Thyroid gland (tissue), 4 donors: Measurements from ENCODE around the gene RAB29. TPM values are rescaled to one million over a fixed set of nuclear protein-coding genes. Genes with fewer than 3 reads are reported as not detected.

Experiments used
- DNase-seq, 2 donors: peaks; one replicate each; pipeline ENCODE4 v3.0.0-alpha.2; 2019
- H3K27ac ChIP-seq, 3 donors: fragments of 200-600 bp; sonication (generic); 1 replicate in 2 of 3; 2 replicates in 1 of 3; pipeline ENCODE4 v1.5.1; 2016 to 2019; ENCODE audit warnings: mild to moderate bottlenecking in 1 of 3, moderate library complexity in 1 of 3
- H3K27me3 ChIP-seq: fragments of 200-600 bp; sonication (generic); one replicate; pipeline ENCODE4 v1.5.1; 2019
- H3K36me3 ChIP-seq, 2 donors: fragments of 200-600 bp; sonication (generic); one replicate each; pipeline ENCODE4 v1.5.1; 2016 to 2019
- H3K4me1 ChIP-seq, 2 donors: fragments of 200-600 bp; sonication (generic); one replicate each; pipeline ENCODE4 v1.5.1; 2017 to 2019
- H3K4me3 ChIP-seq, 3 donors: fragments of 200-600 bp; sonication (generic); replicated peaks in 1 of 3; 1 replicate in 2 of 3; 2 replicates in 1 of 3; pipeline ENCODE4 v1.5.1; 2016; ENCODE audit warnings: mild to moderate bottlenecking in 1 of 3
- H3K9me3 ChIP-seq: fragments of 200-600 bp; sonication (generic); one replicate; pipeline ENCODE4 v1.5.1; 2017
- POLR2A ChIP-seq, 2 donors: fragments of 450-650 bp; IDR thresholded peaks; one replicate each; pipeline ENCODE4 v1.6.1; 2017; ENCODE audit warnings: antibody characterized with exemption in 2 of 2, mild to moderate bottlenecking in 2 of 2, moderate library complexity in 1 of 2
- WGBS, 2 donors: methylation state at CpG; one replicate each; pipeline ENCODE4 v1.1.5; 2017; 5-methylcytosine and 5-hydroxymethylcytosine counted together
- intact Hi-C: fragments of 100-400 bp; cut with DNase I; formaldehyde crosslinking; loops from one replicate; pipeline ENCODE4 v1.15.1; 2023
- total RNA-seq, 4 donors: library from RNA; depleted of rRNA; stranded (reverse); fragments of >200 nt; gene quantifications; one replicate each; pipeline ENCODE4 v1.2.3, GENCODE V29; 2016
- TF ChIP-seq, protein P1 (sequence below), 6 experiments: fragments of 200-600 bp in 3 of 6; fragments of 450-650 bp in 3 of 6; sonication (generic) in 3 of 6; IDR thresholded peaks; one replicate each; pipeline ENCODE4 v1.5.1; 2016 to 2019; ENCODE audit warnings: antibody characterized with exemption in 6 of 6, mild to moderate bottlenecking in 2 of 6, inconsistent platforms in 1 of 6, moderate library complexity in 1 of 6

The RAB29 gene
- total RNA-seq, 4 donors from 2014 or later: 52.4 to 78.1 (median 58.9) TPM

DNA sequence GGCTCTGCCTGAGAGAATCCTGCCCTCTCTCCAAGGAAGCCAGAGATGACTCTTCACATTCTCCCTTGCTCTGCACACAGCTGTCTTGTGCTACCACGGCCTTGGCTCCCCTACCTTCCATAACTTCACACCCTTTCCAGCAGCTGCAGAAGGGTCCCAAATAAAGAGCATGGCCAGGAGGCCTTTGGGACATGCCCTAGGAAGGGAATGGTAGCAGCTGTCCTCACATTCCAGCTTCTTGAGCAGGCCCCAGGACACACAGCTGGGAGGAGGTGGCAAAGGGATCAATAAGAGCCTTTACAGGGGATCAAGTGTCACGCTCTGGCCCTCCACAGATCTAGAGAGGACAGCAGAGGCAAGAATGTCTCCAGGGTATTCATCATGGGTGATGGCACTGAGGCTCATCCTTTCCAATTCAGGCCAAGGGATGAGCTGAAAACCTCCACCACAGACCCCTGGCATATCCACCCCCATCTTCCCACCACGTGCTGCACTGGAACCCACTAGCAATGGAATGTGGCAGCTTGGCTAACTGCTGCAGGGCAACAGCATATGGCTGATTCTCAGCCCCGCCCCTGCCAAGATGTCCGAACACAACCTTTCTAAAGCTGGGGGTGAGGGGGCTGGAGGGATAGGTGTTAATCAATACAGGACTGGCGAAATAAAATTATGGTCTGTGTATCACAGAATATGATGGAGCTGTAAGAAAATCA is 17.8 kb upstream of the RAB29 start:
- peaks cover 60 to 72% of the 10 kb centered on the region in 2 donors for H3K36me3 ChIP-seq
- 78 to 85% methylated on average over 5 to 6 of the region's 6 CpGs for WGBS, 2 donors
- no peaks in the 10 kb centered on the region for H3K9me3 ChIP-seq
- TF ChIP-seq, protein P1, sequence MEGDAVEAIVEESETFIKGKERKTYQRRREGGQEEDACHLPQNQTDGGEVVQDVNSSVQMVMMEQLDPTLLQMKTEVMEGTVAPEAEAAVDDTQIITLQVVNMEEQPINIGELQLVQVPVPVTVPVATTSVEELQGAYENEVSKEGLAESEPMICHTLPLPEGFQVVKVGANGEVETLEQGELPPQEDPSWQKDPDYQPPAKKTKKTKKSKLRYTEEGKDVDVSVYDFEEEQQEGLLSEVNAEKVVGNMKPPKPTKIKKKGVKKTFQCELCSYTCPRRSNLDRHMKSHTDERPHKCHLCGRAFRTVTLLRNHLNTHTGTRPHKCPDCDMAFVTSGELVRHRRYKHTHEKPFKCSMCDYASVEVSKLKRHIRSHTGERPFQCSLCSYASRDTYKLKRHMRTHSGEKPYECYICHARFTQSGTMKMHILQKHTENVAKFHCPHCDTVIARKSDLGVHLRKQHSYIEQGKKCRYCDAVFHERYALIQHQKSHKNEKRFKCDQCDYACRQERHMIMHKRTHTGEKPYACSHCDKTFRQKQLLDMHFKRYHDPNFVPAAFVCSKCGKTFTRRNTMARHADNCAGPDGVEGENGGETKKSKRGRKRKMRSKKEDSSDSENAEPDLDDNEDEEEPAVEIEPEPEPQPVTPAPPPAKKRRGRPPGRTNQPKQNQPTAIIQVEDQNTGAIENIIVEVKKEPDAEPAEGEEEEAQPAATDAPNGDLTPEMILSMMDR (IDR thresholded peaks at IDR 0.05): no peak
- no peak for TF ChIP-seq POLR2A (IDR thresholded peaks at IDR 0.05)
- H3K4me3 ChIP-seq: no peak overlapping the region
- DNase-seq: no peak
- intact Hi-C loops: loop anchor here (5.0 to 10.0 kb wide), 3 partner anchors 124 to 312 kb away; no protein-coding TSS in a partner anchor
- no peaks in the 10 kb centered on the region for H3K27me3 ChIP-seq
- no peaks in the 10 kb centered on the region for H3K4me1 ChIP-seq
- H3K27ac ChIP-seq: no peak overlapping the region

DNA sequence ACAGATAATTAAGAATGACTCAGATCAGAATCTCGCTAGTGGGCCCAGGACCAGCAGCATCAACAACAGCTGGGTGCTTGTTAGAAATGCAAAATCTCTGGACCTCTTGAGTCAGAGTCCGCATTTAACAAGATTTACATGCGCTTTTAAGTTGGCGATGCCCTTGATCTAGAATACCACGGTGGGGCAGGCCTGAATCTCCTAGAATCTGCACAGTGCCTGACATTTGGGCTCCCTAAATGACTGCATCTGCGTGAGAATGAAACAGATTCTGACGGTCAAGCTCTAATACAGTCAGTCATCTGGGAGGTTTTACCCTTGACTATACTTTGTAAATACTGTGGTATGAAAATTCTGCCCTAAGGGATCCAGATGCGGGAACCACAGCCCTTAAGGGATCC is 17.2 kb upstream of the RAB29 start:
- Histone ChIP-seq H3K9me3 (no peaks in the 10 kb centered on the region), H3K27me3 (no peaks in the 10 kb centered on the region), H3K4me3 (no peak overlapping the region), H3K4me1 (no peaks in the 10 kb centered on the region), H3K27ac (no peak overlapping the region), H3K36me3 (peaks cover 53 to 67% of the 10 kb centered on the region in 2 donors)
- DNase-seq: no peak
- 87 to 90% methylated on average over 8 of the region's 8 CpGs for WGBS, 2 donors
- TF ChIP-seq, protein P1 (IDR thresholded peaks at IDR 0.05): no peak
- no peak for TF ChIP-seq POLR2A (IDR thresholded peaks at IDR 0.05)
- intact Hi-C loops: loop anchor here (5.0 to 10.0 kb wide), 3 partner anchors 125 to 312 kb away; no protein-coding TSS in a partner anchor

DNA sequence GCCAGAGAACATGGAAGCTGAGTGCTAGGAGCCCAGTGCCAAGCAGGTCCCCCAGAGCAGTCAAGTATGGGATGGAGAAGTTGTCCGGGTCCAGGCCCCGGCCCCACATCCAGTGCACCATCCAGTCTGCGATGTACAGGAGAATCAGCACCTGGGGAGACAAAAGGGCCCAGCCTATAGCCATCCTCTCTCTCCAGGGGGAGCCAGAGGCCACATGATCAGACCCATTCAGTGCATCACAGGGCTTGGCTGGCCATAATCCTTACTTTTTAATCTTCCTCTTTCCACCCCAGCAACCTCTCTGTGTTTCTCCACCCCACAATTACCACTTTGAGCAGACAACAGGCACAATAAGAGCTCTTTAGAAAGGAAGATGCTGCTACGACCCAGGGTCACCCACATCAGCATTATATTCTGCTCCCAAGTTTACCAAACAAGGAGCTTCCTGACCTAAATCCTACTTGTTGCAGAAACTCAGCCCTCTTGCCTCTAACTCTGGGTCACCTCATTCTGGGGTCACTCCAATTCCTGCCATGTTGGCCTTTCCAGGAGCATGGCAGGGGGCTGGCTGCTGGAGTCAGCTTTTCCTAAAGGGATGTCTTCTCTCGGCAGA is 16.4 kb upstream of the RAB29 start:
- intact Hi-C loops: loop anchor here (5.0 to 10.0 kb wide), 3 partner anchors 126 to 313 kb away; no protein-coding TSS in a partner anchor
- peaks cover 45 to 59% of the 10 kb centered on the region in 2 donors for H3K36me3 ChIP-seq
- no peak for TF ChIP-seq POLR2A (IDR thresholded peaks at IDR 0.05)
- TF ChIP-seq, protein P1 (IDR thresholded peaks at IDR 0.05): peak; percentile 16 to 77 (median 66)
- no peak overlapping the region for H3K27ac ChIP-seq
- no peak overlapping the region for H3K4me3 ChIP-seq
- H3K9me3 ChIP-seq: no peaks in the 10 kb centered on the region
- WGBS, 2 donors: 69 to 84% methylated on average over 5 of the region's 5 CpGs
- no peaks in the 10 kb centered on the region for H3K27me3 ChIP-seq
- peak; percentile 67 to 74 for DNase-seq
- no peaks in the 10 kb centered on the region for H3K4me1 ChIP-seq

DNA sequence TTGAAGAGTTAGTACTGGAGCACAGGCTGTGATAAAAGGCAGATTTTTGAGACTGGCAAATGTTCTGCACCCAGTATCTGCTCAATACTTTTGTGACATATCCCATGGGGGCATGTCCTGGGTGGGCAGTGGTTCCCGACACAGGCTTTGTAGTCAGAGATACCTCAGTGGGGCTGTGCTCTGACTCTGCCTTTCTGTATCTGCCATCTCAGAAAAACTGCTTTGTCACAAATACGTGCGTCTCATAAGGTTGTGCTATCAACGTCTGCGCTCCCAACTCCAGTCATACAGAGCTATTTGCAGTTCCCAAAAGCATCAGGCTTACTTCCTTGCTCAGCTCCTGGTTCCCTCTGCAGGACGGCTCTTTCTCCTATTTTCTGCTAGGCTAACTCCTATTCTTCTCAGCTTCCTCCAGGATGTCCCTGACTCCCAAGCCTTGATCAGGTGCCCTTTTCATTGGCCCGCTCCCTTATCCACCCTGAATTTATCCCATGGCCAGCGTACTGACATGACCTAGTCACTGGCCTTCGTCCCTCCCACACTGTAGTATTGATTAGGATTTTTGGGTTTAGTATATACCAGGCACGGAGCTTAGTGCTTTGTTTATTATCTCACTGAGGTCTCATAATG is 12.1 kb upstream of the RAB29 start:
- Histone ChIP-seq H3K36me3 (peaks cover 6 to 20% of the 10 kb centered on the region in 2 donors), H3K9me3 (no peaks in the 10 kb centered on the region), H3K27me3 (no peaks in the 10 kb centered on the region), H3K27ac (no peak overlapping the region), H3K4me3 (no peak overlapping the region), H3K4me1 (peaks cover 18 to 21% of the 10 kb centered on the region in 2 donors)
- TF ChIP-seq, protein P1 (IDR thresholded peaks at IDR 0.05): no peak
- no peak for TF ChIP-seq POLR2A (IDR thresholded peaks at IDR 0.05)
- WGBS, 2 donors: 82 to 90% methylated on average over 10 of the region's 10 CpGs
- no peak for DNase-seq
- intact Hi-C loops: no loop called here
